HepG2 (cell line): ENCODE results near the gene PARN. TPM values are rescaled to one million over a fixed set of nuclear protein-coding genes. Genes with fewer than 3 reads are reported as not detected.

Experiments
- ATF3 ChIP-seq: sonication (generic); formaldehyde crosslinking; IDR thresholded peaks from 2 replicates; pipeline ENCODE4 v1.4.0; 2020; ENCODE audit warnings: missing genetic modification reagents
- CREBL2 ChIP-seq: sonication (generic); formaldehyde crosslinking; IDR thresholded peaks from 2 replicates; pipeline ENCODE4 v1.8.1; 2023; ENCODE audit warnings: missing genetic modification reagents, mild to moderate bottlenecking, borderline replicate concordance
- CREM ChIP-seq, 2 experiments: sonication (generic) in 1 of 2; formaldehyde crosslinking in 1 of 2; IDR thresholded peaks; 2 replicates each; pipeline versions ENCODE4 v1.4.0 to v1.6.1; 2016 to 2020; ENCODE audit warnings: antibody characterized with exemption in 1 of 2, mild to moderate bottlenecking in 1 of 2, missing genetic modification reagents in 1 of 2
- FUBP1 ChIP-seq: sonication (generic); formaldehyde crosslinking; IDR thresholded peaks from 2 replicates; pipeline ENCODE4 v1.5.1; 2020; ENCODE audit warnings: missing genetic modification reagents, mild to moderate bottlenecking, borderline replicate concordance
- IRX3 ChIP-seq: sonication (generic); formaldehyde crosslinking; IDR thresholded peaks from 2 replicates; pipeline ENCODE4 v1.8.1; 2023; ENCODE audit warnings: mild to moderate bottlenecking, low read depth, missing genetic modification reagents, borderline replicate concordance
- KDM3A ChIP-seq: IDR thresholded peaks from 2 replicates; pipeline ENCODE4 v1.6.1; 2018; ENCODE audit warnings: low read depth, missing compliant biosample characterization
- MTERF4 ChIP-seq: sonication (generic); formaldehyde crosslinking; IDR thresholded peaks from 2 replicates; pipeline ENCODE4 v1.8.0; 2023; ENCODE audit warnings: mild to moderate bottlenecking, missing genetic modification reagents
- NR3C1 ChIP-seq: sonication (generic); formaldehyde crosslinking; IDR thresholded peaks from 2 replicates; pipeline ENCODE4 v1.4.0; 2020; ENCODE audit warnings: missing genetic modification reagents
- RFXANK ChIP-seq: IDR thresholded peaks from 2 replicates; pipeline ENCODE4 v1.6.1; 2016
- TBL1XR1 ChIP-seq: fragments of 150-350 bp; IDR thresholded peaks from 2 replicates; pipeline ENCODE4 v1.6.1; 2014; ENCODE audit warnings: borderline replicate concordance, low read length; ENCODE audit not compliant: partially characterized antibody
- ZBTB21 ChIP-seq: sonication (generic); formaldehyde crosslinking; IDR thresholded peaks from 2 replicates; pipeline ENCODE4 v1.4.0; 2020; ENCODE audit warnings: missing genetic modification reagents
- ZNF20 ChIP-seq: sonication (generic); formaldehyde crosslinking; IDR thresholded peaks from 2 replicates; pipeline ENCODE4 v1.4.0; 2020; ENCODE audit warnings: mild to moderate bottlenecking, moderate library complexity, missing genetic modification reagents
- ZNF251 ChIP-seq: sonication (generic); formaldehyde crosslinking; IDR thresholded peaks from 2 replicates; pipeline ENCODE4 v1.9.0; 2021; ENCODE audit warnings: mild to moderate bottlenecking, missing genetic modification reagents
- ZNF556 ChIP-seq: sonication (generic); formaldehyde crosslinking; IDR thresholded peaks from 2 replicates; pipeline ENCODE4 v1.4.0; 2020; ENCODE audit warnings: mild to moderate bottlenecking, missing genetic modification reagents, borderline replicate concordance
- ZNF646 ChIP-seq: sonication (generic); formaldehyde crosslinking; IDR thresholded peaks from 2 replicates; pipeline ENCODE4 v1.9.0; 2021; ENCODE audit warnings: mild to moderate bottlenecking, missing genetic modification reagents
- ZNF672 ChIP-seq: sonication (generic); formaldehyde crosslinking; IDR thresholded peaks from 2 replicates; pipeline ENCODE4 v1.8.1; 2022; ENCODE audit warnings: missing genetic modification reagents
- ZNF781 ChIP-seq: sonication (generic); formaldehyde crosslinking; IDR thresholded peaks from 2 replicates; pipeline ENCODE4 v1.5.1; 2020; ENCODE audit warnings: borderline replicate concordance, mild to moderate bottlenecking, missing genetic modification reagents; ENCODE audit errors: not compliant biosample characterization
- ZNF83 ChIP-seq: sonication (generic); formaldehyde crosslinking; IDR thresholded peaks from 2 replicates; pipeline ENCODE4 v1.4.0; 2020; ENCODE audit warnings: missing genetic modification reagents, mild to moderate bottlenecking, borderline replicate concordance
- polyA plus RNA-seq, 8 experiments: library from polyadenylated mRNA; depleted of rRNA in 3 of 8; stranded (reverse) in 7 of 8; unstranded in 1 of 8; fragments of >200 nt; fragmentation: Illumina TruSeq in 4 of 8; extraction: Trizol in 4 of 8; gene quantifications; 2 replicates each; pipeline versions ENCODE4 v1.2.1 to v1.2.3, GENCODE V29; 2011 to 2016; ENCODE audit warnings: low read depth in 4 of 8, missing spikeins in 1 of 8, mixed read lengths in 1 of 8; ENCODE audit not compliant: insufficient read depth in 1 of 8
- total RNA-seq, 5 experiments: library from RNA; depleted of rRNA; stranded (reverse); fragments of >200 nt; fragmentation: Illumina TruSeq; extraction: Trizol; gene quantifications; 2 replicates each; pipeline ENCODE4 v1.2.3, GENCODE V29; 2016; ENCODE audit warnings: low read depth in 1 of 5

Gene PARN
- total and polyA plus RNA-seq, 2 of the 13 experiments (the other 11 are each of a cell fraction or from before 2014, with no cell fraction given): 13.3 to 47.6 TPM

GRCh38 chr16:14405611-14406537, 224.2 kb downstream of the PARN start (continued):
- no peak for TF ChIP-seq ZNF646
- no peak for TF ChIP-seq NR3C1
- no peak for TF ChIP-seq ZNF20
- peak; percentile 88; the same call in 1 of the 2 replicates for TF ChIP-seq MTERF4 (CRISPR knock-in tag)
- peak; percentile 62 for TF ChIP-seq CREM (IDR thresholded peaks at IDR 0.05)
- no peak for TF ChIP-seq CREM (CRISPR knock-in tag; IDR thresholded peaks at IDR 0.05)
- TF ChIP-seq RFXANK: peak; percentile 13; the same call in 1 of the 2 replicates
- no peak for TF ChIP-seq CREBL2 (CRISPR knock-in tag)
- TF ChIP-seq ATF3: no peak
- TF ChIP-seq ZNF556 (CRISPR knock-in tag): 0 out of 2 replicates have a peak, but pooled peaks have one; percentile 46
- peak; percentile 78 for TF ChIP-seq ZNF781
- TF ChIP-seq ZNF83: no peak
- TF ChIP-seq KDM3A (CRISPR knock-in tag): peak; percentile 47; the same call in 1 of the 2 replicates
- no peak for TF ChIP-seq TBL1XR1
- no peak; the same call in 1 of the 2 replicates for TF ChIP-seq ZBTB21 (CRISPR knock-in tag)
- peak; percentile 82; the same call in 1 of the 2 replicates for TF ChIP-seq IRX3 (CRISPR knock-in tag)
- TF ChIP-seq ZNF251: peak; percentile 69; the same call in 1 of the 2 replicates
- TF ChIP-seq ZNF672 (CRISPR knock-in tag): no peak
- TF ChIP-seq FUBP1 (CRISPR knock-in tag): no peak
